Measurements from ENCODE around the gene SHISA8. TPM values are rescaled to one million over a fixed set of nuclear protein-coding genes. Genes with fewer than 3 reads are reported as not detected.

The SHISA8 gene
- total RNA-seq, 1 donor from 2014 or later: 1.2 TPM

DNA sequence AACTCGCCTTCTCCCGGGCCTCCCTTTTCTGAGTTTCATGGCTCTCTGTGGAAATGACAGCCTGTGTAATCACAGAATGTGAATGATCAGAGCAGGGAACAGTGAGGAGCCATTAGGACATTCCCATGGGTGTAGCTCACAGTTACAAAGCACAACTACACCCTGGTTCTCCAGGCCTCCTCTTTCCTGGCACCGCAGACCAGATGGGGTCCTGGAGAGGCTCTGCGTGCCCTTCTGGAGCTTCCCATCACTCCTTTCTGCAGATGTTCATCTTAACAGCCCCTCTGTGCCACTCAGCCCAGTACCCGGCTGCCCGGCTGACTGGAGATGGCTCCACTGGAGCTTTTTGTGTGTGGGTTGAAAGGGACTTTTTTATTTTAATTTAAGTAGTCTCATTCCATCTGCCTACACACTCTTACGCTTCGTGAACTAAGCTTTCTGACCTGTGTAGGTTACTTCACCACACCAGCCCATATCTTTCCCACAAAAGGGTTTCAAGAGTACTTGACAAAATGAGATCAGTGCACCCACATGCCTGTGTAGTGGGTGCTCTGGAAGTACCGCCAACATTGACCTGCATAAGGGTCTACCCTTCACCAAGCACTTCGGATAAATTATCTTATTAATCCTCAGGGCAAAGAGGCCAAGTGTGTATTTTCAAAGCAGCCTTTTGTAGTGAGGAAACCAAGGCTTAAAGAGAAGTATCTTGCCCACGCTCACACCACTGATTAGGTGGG is 52.2 kb downstream of the SHISA8 start:
- intact Hi-C loops (cut with micrococcal nuclease): loop anchor here (1.0 to 2.0 kb wide), 3 partner anchors 11 to 217 kb away; partner anchors contain the start of gene SMDT1

- intact Hi-C loops (cut with micrococcal nuclease): loop anchor here (1.0 to 2.0 kb wide), 3 partner anchors 11 to 217 kb away; partner anchors contain the start of gene SMDT1
These were observed 52.7 kb downstream of the SHISA8 start for GRCh38 chr22:41862160-41862529.

Other genes with a start within 250 kb of the SHISA8 start
- gene SNU13, start 226.2 kb downstream of the SHISA8 start, total RNA-seq: 177 and 181 TPM in 2 replicates
- gene MEI1, start 215.6 kb downstream of the SHISA8 start, total RNA-seq: 35.5 and 43.5 TPM in 2 replicates
- 16.4 and 16.5 TPM in 2 replicates for gene CCDC134, start 114.4 kb downstream of the SHISA8 start, total RNA-seq
- 156 and 160 TPM in 2 replicates for gene SREBF2, start 82.0 kb downstream of the SHISA8 start, total RNA-seq
- 1.1 and 1.7 TPM in 2 replicates for gene TNFRSF13C, start 11.7 kb upstream of the SHISA8 start, total RNA-seq
- 50.5 and 53.5 TPM in 2 replicates for gene CENPM, start 32.1 kb upstream of the SHISA8 start, total RNA-seq
- 7.2 and 8.2 TPM in 2 replicates for gene SEPTIN3, start 54.4 kb upstream of the SHISA8 start, total RNA-seq
- 2.9 and 3.5 TPM in 2 replicates for gene WBP2NL, start 83.7 kb upstream of the SHISA8 start, total RNA-seq
- 44.1 and 44.2 TPM in 2 replicates for gene NAGA, start 155.7 kb upstream of the SHISA8 start, total RNA-seq
- 4.0 and 4.7 TPM in 2 replicates for gene PHETA2, start 159.2 kb upstream of the SHISA8 start, total RNA-seq
- 82.5 and 85.9 TPM in 2 replicates for gene SMDT1, start 164.6 kb upstream of the SHISA8 start, total RNA-seq
- 71.0 and 73.7 TPM in 2 replicates for gene NDUFA6, start 175.7 kb upstream of the SHISA8 start, total RNA-seq
- gene CYP2D6, start 215.7 kb upstream of the SHISA8 start, total RNA-seq: 6.5 and 7.0 TPM in 2 replicates

All from T-helper 1 cell treated with Interleukin-12 subunit alpha and Interleukin-12 subunit beta and Interleukin-4 antibody, amounts not matched to agents 30 ng/mL and 1 ng/mL, for 36 hours (primary cell).